GM12878 (cell line): ENCODE measurements around the gene ADGRB2. TPM values are rescaled to one million over a fixed set of nuclear protein-coding genes. Genes with fewer than 3 reads are reported as not detected.

ENCODE experiments used
- ATF7 ChIP-seq: fragments of 450-650 bp; IDR thresholded peaks from 2 replicates; pipeline ENCODE4 v1.6.1; 2016; ENCODE audit warnings: low read depth, mild to moderate bottlenecking
- CBX3 ChIP-seq: fragments of 200-600 bp; sonication (generic); IDR thresholded peaks from 2 replicates; pipeline ENCODE4 v1.6.1; 2016; ENCODE audit warnings: low read depth, borderline replicate concordance
- CHD4 ChIP-seq: fragments of 200-600 bp; sonication (generic); IDR thresholded peaks from 2 replicates; pipeline ENCODE4 v1.6.1; 2016; ENCODE audit warnings: mild to moderate bottlenecking
- ETV6 ChIP-seq, 2 experiments: fragments of 450-650 bp in 1 of 2; IDR thresholded peaks in 1 of 2; conservative IDR thresholded peaks in 1 of 2; 2 replicates each; pipeline ENCODE4 v1.6.1; 2014; ENCODE audit warnings: antibody characterized with exemption in 1 of 2, borderline replicate concordance in 1 of 2, low read depth in 1 of 2, mild to moderate bottlenecking in 1 of 2, moderate library complexity in 1 of 2
- FOXM1 ChIP-seq: IDR thresholded peaks from 2 replicates; pipeline ENCODE4 v1.6.1; 2012; ENCODE audit warnings: low read depth, mild to moderate bottlenecking, inconsistent platforms, low read length, moderate library complexity
- GATAD2B ChIP-seq: fragments of 450-650 bp; conservative IDR thresholded peaks from 2 replicates; pipeline ENCODE4 v1.6.1; 2017; ENCODE audit warnings: low read depth, mild to moderate bottlenecking, moderate library complexity
- MYC ChIP-seq: IDR thresholded peaks from 2 replicates; pipeline ENCODE4 v1.6.1; 2011; ENCODE audit warnings: mild to moderate bottlenecking, low read length, moderate library complexity, inconsistent platforms; ENCODE audit not compliant: insufficient read depth, insufficient replicate concordance, insufficient read length, severe bottlenecking
- NBN ChIP-seq: fragments of 450-650 bp; IDR thresholded peaks from 2 replicates; pipeline ENCODE4 v1.6.1; 2016
- NRF1 ChIP-seq: conservative IDR thresholded peaks from 2 replicates; pipeline ENCODE4 v1.6.1; 2011; ENCODE audit warnings: mild to moderate bottlenecking, low read depth, low read length, improper control_type of control experiment
- POLR2AphosphoS5 ChIP-seq: IDR thresholded peaks from 2 replicates; pipeline ENCODE4 v1.6.1; 2011; ENCODE audit warnings: mild to moderate bottlenecking, low read length, inconsistent platforms
- RBBP5 ChIP-seq: fragments of 200-600 bp; sonication (generic); conservative IDR thresholded peaks from 2 replicates; pipeline ENCODE4 v1.6.1; 2016
- SIX5 ChIP-seq: IDR thresholded peaks from 2 replicates; pipeline ENCODE4 v1.6.1; 2011; ENCODE audit warnings: mild to moderate bottlenecking, low read depth, low read length, moderate library complexity; ENCODE audit not compliant: severe bottlenecking
- STAT1 ChIP-seq: fragments of 450-650 bp; conservative IDR thresholded peaks from 2 replicates; pipeline ENCODE4 v1.6.1; 2014; ENCODE audit warnings: antibody characterized with exemption, mild to moderate bottlenecking
- TBL1XR1 ChIP-seq: IDR thresholded peaks from 2 replicates; pipeline ENCODE4 v1.6.1; 2012; ENCODE audit warnings: low read depth, low read length, improper control_type of control experiment
- ZNF217 ChIP-seq: fragments of 450-650 bp; IDR thresholded peaks from 2 replicates; pipeline ENCODE4 v1.6.1; 2017; ENCODE audit warnings: antibody characterized with exemption, mild to moderate bottlenecking
- ZNF384 ChIP-seq: IDR thresholded peaks from 2 replicates; pipeline ENCODE4 v1.6.1; 2012; ENCODE audit warnings: low read depth, mild to moderate bottlenecking, low read length, improper control_type of control experiment, borderline replicate concordance
- polyA plus RNA-seq, 11 experiments: library from polyadenylated mRNA; depleted of rRNA in 4 of 11; unstranded in 6 of 11; stranded (reverse) in 5 of 11; fragments of >200 nt; fragmentation: Nextera tagmentation in 4 of 11; fragmentation: Illumina TruSeq in 1 of 11; extraction: Ambion mirVana in 4 of 11; extraction: Trizol in 1 of 11; gene quantifications; 1 replicate in 1 of 11; 2 replicates in 10 of 11; pipeline versions ENCODE4 v1.2.1 to v1.2.3, GENCODE V29; 2011 to 2016; ENCODE audit warnings: inconsistent platforms in 2 of 11, missing spikeins in 2 of 11, low read depth in 1 of 11
- total RNA-seq, 4 experiments: library from RNA; depleted of rRNA in 3 of 4; stranded (reverse); fragments of >200 nt in 3 of 4; fragmentation: Illumina TruSeq in 1 of 4; extraction: Trizol in 1 of 4; gene quantifications; 2 replicates each; pipeline versions ENCODE4 v1.2.1 to v1.2.3, GENCODE V29; 2013 to 2021
- TF ChIP-seq, protein P1 (sequence below): fragments of 150-350 bp; IDR thresholded peaks from 2 replicates; pipeline ENCODE4 v1.6.1; 2016; ENCODE audit warnings: low read depth, low read length
- TF ChIP-seq, protein P2 (sequence below): fragments of 450-650 bp; IDR thresholded peaks from 2 replicates; pipeline ENCODE4 v1.6.1; 2018; ENCODE audit warnings: mild to moderate bottlenecking, low read depth, moderate library complexity; ENCODE audit not compliant: partially characterized antibody
- TF ChIP-seq, protein P3 (sequence below): IDR thresholded peaks from 2 replicates; pipeline ENCODE4 v1.6.1; 2012; ENCODE audit warnings: improper control_type of control experiment, low read depth, low read length; ENCODE audit not compliant: insufficient replicate concordance

The ADGRB2 gene
- total and polyA plus RNA-seq, 10 of the 15 experiments (the other 5 are each of a cell fraction or from before 2014, with no cell fraction given) = 0.11 to 0.33 (median 0.18) TPM; not detected in 4

DNA sequence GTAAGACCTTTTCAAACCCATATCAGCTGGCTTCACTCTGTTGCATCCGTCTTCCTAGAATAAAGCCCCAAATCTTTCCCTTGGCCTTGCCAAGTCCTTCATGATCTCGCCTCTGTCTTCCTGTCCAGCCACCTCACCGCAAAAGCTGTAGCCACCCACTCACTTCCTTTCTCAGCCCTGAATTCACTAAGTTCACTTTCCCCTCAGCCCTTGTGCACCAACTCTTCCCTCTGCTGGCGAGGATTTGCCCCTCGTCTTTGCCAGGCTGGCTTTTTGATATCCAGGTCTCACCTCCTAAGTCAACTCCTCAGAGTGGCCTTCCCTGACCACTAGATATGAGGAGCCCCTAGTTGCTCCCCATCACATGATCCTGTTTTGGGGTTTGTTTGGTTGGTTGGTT lies 56.4 kb downstream of the ADGRB2 start (continued):
- TF ChIP-seq, protein P1, sequence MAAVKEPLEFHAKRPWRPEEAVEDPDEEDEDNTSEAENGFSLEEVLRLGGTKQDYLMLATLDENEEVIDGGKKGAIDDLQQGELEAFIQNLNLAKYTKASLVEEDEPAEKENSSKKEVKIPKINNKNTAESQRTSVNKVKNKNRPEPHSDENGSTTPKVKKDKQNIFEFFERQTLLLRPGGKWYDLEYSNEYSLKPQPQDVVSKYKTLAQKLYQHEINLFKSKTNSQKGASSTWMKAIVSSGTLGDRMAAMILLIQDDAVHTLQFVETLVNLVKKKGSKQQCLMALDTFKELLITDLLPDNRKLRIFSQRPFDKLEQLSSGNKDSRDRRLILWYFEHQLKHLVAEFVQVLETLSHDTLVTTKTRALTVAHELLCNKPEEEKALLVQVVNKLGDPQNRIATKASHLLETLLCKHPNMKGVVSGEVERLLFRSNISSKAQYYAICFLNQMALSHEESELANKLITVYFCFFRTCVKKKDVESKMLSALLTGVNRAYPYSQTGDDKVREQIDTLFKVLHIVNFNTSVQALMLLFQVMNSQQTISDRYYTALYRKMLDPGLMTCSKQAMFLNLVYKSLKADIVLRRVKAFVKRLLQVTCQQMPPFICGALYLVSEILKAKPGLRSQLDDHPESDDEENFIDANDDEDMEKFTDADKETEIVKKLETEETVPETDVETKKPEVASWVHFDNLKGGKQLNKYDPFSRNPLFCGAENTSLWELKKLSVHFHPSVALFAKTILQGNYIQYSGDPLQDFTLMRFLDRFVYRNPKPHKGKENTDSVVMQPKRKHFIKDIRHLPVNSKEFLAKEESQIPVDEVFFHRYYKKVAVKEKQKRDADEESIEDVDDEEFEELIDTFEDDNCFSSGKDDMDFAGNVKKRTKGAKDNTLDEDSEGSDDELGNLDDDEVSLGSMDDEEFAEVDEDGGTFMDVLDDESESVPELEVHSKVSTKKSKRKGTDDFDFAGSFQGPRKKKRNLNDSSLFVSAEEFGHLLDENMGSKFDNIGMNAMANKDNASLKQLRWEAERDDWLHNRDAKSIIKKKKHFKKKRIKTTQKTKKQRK = no peak
- TF ChIP-seq NRF1 = no peak
- no peak for TF ChIP-seq MYC
- TF ChIP-seq, protein P2, sequence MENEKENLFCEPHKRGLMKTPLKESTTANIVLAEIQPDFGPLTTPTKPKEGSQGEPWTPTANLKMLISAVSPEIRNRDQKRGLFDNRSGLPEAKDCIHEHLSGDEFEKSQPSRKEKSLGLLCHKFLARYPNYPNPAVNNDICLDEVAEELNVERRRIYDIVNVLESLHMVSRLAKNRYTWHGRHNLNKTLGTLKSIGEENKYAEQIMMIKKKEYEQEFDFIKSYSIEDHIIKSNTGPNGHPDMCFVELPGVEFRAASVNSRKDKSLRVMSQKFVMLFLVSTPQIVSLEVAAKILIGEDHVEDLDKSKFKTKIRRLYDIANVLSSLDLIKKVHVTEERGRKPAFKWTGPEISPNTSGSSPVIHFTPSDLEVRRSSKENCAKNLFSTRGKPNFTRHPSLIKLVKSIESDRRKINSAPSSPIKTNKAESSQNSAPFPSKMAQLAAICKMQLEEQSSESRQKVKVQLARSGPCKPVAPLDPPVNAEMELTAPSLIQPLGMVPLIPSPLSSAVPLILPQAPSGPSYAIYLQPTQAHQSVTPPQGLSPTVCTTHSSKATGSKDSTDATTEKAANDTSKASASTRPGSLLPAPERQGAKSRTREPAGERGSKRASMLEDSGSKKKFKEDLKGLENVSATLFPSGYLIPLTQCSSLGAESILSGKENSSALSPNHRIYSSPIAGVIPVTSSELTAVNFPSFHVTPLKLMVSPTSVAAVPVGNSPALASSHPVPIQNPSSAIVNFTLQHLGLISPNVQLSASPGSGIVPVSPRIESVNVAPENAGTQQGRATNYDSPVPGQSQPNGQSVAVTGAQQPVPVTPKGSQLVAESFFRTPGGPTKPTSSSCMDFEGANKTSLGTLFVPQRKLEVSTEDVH = no peak
- TF ChIP-seq ATF7 = no peak; the same call in 1 of the 2 replicates
- peak; percentile 45; the same call in 1 of the 2 replicates for TF ChIP-seq NBN
- TF ChIP-seq CHD4 = no peak
- TF ChIP-seq, protein P3, sequence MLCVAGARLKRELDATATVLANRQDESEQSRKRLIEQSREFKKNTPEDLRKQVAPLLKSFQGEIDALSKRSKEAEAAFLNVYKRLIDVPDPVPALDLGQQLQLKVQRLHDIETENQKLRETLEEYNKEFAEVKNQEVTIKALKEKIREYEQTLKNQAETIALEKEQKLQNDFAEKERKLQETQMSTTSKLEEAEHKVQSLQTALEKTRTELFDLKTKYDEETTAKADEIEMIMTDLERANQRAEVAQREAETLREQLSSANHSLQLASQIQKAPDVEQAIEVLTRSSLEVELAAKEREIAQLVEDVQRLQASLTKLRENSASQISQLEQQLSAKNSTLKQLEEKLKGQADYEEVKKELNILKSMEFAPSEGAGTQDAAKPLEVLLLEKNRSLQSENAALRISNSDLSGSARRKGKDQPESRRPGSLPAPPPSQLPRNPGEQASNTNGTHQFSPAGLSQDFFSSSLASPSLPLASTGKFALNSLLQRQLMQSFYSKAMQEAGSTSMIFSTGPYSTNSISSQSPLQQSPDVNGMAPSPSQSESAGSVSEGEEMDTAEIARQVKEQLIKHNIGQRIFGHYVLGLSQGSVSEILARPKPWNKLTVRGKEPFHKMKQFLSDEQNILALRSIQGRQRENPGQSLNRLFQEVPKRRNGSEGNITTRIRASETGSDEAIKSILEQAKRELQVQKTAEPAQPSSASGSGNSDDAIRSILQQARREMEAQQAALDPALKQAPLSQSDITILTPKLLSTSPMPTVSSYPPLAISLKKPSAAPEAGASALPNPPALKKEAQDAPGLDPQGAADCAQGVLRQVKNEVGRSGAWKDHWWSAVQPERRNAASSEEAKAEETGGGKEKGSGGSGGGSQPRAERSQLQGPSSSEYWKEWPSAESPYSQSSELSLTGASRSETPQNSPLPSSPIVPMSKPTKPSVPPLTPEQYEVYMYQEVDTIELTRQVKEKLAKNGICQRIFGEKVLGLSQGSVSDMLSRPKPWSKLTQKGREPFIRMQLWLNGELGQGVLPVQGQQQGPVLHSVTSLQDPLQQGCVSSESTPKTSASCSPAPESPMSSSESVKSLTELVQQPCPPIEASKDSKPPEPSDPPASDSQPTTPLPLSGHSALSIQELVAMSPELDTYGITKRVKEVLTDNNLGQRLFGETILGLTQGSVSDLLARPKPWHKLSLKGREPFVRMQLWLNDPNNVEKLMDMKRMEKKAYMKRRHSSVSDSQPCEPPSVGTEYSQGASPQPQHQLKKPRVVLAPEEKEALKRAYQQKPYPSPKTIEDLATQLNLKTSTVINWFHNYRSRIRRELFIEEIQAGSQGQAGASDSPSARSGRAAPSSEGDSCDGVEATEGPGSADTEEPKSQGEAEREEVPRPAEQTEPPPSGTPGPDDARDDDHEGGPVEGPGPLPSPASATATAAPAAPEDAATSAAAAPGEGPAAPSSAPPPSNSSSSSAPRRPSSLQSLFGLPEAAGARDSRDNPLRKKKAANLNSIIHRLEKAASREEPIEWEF = no peak
- TF ChIP-seq SIX5 = no peak
- no peak for TF ChIP-seq ZNF217
- TF ChIP-seq GATAD2B = 0 out of 2 replicates have a peak, but pooled peaks have one; percentile 31
- TF ChIP-seq RBBP5 = no peak
- no peak for TF ChIP-seq FOXM1
- TF ChIP-seq ETV6 (conservative IDR thresholded peaks at IDR 0.05 in 1 of 2, IDR thresholded peaks at IDR 0.05 in 1 of 2; ENCODE audit: borderline replicate concordance in 1 of 2, low read depth in 1 of 2) = peak in 1 of 2 experiments; percentile 81; a peak in 2 of 4 replicates
- TF ChIP-seq CBX3 = no peak
- TF ChIP-seq POLR2AphosphoS5 = no peak
- TF ChIP-seq STAT1 = no peak
- no peak for TF ChIP-seq ZNF384
- TF ChIP-seq TBL1XR1 = 0 out of 2 replicates have a peak, but pooled peaks have one; percentile 39
